NCI-H82 treated with DMSO at 0.1 percent for 48 hours (cell line): ENCODE results near the gene LRIG3.
"Not testable (repeated sequence)": the region's sequence is repeated elsewhere in the genome, so short reads cannot be mapped to it uniquely, and the experiment has no call there.

Source experiments
- DNase-seq: peaks from one replicate; lab custom pipeline; 2025; ENCODE audit not compliant: unreplicated experiment; lab: John Stamatoyannopoulos, UW

Gene LRIG3

GRCh38 chr12:58920102-58920960 lies at the start of gene LRIG3:
Gene LRIG3 (minus strand): TSS chr12:58920504. CDS start chr12:58920235, 269 bp downstream.
- DNase-seq = peak; percentile 27

- DNase-seq = no peak
These were observed 48.9 kb upstream of the LRIG3 start for GRCh38 chr12:58969237-58969636.

DNA sequence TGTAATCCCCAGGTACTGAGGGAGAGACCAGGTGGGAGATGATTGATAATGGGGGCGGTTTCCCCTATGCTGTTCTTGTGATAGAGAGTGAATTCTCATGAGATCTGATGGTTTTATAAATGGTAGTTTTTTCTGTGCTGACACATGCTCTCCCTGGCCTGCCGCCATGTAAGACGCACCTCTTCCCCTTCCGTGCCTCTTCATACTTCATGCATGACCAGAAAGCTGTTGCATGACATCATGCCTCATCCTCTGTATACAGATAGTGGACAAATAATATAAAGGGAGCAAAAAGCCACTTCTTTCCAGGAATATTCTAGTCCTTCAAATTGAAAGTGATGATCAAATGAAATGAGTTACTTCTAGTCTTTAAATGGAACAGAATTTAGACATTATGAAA lies 47.3 kb upstream of the LRIG3 start:
- no peak for DNase-seq

DNA sequence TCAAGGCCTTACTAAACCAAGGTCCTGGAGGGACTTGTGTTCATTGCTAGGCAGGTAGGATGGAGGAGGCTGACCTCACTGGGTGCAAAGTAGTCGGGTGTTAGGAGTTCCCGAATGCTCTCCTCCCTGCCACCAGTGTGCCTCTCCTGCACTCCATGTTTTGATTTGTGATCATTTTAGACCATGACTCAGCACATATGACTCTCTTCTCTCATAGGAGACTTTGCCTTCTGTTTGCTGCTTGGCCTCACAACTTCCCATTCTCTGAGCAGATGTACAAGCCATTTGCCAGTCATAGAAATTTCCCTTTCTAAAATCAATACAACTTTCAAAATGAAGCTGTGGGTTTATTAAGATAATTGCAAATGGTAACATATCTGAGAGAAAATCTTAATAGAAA lies 46.6 kb upstream of the LRIG3 start:
- DNase-seq = no peak

- no peak for DNase-seq
These were observed 45.3 kb upstream of the LRIG3 start for GRCh38 chr12:58965568-58965967.

- DNase-seq = no peak
These were observed 43.5 kb upstream of the LRIG3 start for GRCh38 chr12:58963844-58964243.

GRCh38 chr12:58961906-58962305 lies 41.6 kb upstream of the LRIG3 start:
- DNase-seq = no peak

- no peak for DNase-seq
These were observed 40.9 kb upstream of the LRIG3 start for GRCh38 chr12:58961166-58961565.

GRCh38 chr12:58959639-58960300 lies 39.5 kb upstream of the LRIG3 start:
- no peak for DNase-seq

- no peak for DNase-seq
These were observed 37.0 kb upstream of the LRIG3 start for GRCh38 chr12:58957298-58957697.

- no peak for DNase-seq
These were observed 35.5 kb upstream of the LRIG3 start for GRCh38 chr12:58955849-58956248.

DNA sequence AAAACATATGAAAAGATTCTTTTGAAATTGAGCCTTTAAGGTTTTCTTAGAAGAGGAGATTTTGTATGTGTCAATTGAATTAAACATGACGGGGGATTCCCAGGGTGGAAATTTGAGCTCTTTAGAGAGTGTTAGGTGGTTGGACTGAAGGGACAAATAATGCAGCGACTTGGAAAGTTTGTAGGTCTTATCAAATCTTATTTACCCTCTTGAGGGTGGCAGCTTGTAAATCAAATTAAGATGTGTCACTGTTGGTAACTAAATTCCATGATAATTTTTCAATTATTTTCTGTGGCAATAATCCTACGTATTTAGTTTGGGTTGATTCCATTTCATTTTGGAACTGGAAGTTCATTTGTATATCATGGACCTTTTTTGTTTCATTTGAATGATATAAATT lies 33.7 kb upstream of the LRIG3 start:
- DNase-seq = no peak

DNA sequence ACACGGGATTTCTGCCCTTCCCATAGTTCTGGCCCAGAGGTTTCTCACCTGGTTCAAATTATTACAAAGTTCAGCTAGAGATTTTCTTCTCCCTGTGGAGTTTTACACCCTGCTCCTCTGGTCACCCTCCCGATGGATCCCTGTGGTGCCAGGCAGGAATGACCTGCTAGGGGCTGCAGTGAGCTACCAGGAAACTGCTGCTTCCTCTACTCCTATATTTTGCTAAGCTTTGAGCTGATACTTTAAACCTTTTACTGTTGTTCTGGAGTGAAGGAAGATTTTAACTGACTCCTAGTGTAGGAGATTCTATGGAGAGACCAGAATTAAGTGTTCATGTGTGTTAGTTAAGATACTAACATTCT lies 30.4 kb upstream of the LRIG3 start:
- DNase-seq = no peak

DNA sequence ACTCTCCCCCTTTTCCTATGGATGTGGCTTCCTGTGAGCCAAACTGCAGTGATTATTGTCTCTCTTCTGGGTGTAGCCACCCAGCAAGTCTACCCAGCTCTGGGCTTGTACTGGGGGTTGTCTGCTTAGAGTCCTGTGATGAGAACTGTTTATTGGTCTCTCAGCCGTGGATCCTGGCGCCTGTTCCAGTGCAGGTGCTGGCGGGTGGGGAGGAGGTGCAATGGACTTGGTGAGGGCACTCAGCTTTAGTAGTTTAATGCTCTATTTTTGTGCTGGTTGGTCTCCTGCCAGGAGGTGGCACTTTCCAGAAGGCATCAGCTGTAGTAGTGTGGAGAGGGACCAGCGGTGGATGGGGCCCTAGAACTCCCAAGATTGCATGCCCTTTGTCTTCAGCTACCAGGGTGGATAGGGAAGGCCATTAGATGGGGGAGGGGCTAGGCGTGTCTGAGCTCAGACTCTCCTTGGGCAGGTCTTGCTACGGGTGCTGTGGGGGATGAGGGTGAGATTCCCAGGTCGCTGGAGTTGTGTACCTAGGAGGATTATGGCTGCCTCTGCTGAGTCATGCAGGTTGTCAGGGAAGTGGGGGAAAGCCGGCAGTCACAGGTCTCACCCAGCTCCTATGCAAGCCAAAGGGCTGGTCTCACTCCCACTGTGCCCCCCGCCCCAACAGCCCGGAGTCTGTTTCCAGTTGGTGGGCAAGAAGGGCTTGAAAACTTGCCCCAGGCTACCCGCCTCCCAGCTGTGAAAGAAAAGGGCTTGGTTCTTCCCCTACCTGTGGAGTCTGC lies 29.8 kb upstream of the LRIG3 start:
- not testable (repeated sequence) for DNase-seq

- no peak for DNase-seq
These were observed 22.8 kb upstream of the LRIG3 start for GRCh38 chr12:58943079-58943478.

DNA sequence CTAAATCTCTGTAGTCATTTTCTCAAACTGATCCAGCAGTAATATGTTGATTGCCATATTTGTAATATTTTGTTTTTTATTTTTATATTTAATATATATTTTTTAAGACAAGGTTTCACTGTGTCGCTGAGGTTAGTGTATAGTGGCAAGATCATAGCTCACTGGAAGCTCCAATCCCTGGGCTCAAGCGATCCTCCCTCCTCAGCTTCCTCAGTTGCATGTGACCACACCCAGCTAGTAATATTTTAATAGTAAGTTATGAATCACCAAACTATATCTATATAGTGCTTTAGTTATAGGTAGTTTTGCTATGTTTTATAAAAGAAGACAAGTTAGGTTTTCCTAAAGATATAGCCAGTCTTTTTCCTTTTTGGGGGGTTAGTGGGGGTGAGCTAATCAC lies 22.0 kb upstream of the LRIG3 start:
- DNase-seq = no peak

- no peak for DNase-seq
These were observed 19.2 kb upstream of the LRIG3 start for GRCh38 chr12:58939399-58940100.

GRCh38 chr12:58938440-58938839 lies 18.1 kb upstream of the LRIG3 start:
- no peak for DNase-seq

GRCh38 chr12:58934528-58934927 lies 14.2 kb upstream of the LRIG3 start:
- no peak for DNase-seq

- DNase-seq = no peak
These were observed 12.7 kb upstream of the LRIG3 start for GRCh38 chr12:58932806-58933681.
